ENCODE measurements around the gene ACAN.
A peak's percentile ranks its signal among the peaks of the same experiment; 100 is the strongest.

ACAN gene

GRCh38 chr15:88900982-88901418 is 97.8 kb downstream of the ACAN start:
- DNase-seq (ENCODE audit: low read depth in 4 of 4, low spot score in 1 of 4): no peak

GRCh38 chr15:88901508-88902220 is 98.4 kb downstream of the ACAN start:
- DNase-seq (ENCODE audit: low read depth in 4 of 4, low spot score in 1 of 4): no peak

DNA sequence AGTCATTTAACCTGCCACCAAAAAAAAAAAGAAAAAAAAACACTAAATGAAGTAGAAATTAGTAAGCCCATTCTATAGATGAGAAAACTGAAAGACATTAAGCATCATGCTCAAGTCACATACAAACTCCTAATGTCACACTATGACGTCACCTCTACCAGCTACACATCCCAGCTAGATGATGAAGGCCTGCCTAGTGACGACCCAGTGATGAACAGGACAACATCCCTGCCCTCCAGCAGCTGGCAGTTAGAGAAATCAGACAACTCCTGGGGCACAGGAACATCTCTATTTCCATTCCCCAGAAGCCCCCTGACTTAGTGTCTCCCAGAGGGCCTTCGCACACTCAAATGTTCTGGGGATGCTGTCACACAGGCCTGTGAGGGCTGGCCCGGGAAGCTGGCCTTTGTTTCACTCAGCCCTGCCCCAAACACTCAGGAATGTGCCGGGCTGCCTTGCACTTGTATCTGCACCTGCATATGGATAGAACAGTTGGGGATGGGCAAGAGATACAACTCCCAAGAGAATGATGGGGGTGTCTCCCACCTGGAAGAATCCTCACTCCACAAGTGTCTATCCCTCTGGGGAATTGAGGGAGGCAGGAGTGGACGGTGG is 99.1 kb downstream of the ACAN start:
- DNase-seq (ENCODE audit: low read depth in 4 of 4, low spot score in 1 of 4): no peak

GRCh38 chr15:88902846-88903245 is 99.6 kb downstream of the ACAN start:
- DNase-seq (ENCODE audit: low read depth in 4 of 4, low spot score in 1 of 4): no peak

- no peak for DNase-seq (ENCODE audit: low read depth in 4 of 4, low spot score in 1 of 4)
These were observed 101.0 kb downstream of the ACAN start for GRCh38 chr15:88904257-88904623.

DNA sequence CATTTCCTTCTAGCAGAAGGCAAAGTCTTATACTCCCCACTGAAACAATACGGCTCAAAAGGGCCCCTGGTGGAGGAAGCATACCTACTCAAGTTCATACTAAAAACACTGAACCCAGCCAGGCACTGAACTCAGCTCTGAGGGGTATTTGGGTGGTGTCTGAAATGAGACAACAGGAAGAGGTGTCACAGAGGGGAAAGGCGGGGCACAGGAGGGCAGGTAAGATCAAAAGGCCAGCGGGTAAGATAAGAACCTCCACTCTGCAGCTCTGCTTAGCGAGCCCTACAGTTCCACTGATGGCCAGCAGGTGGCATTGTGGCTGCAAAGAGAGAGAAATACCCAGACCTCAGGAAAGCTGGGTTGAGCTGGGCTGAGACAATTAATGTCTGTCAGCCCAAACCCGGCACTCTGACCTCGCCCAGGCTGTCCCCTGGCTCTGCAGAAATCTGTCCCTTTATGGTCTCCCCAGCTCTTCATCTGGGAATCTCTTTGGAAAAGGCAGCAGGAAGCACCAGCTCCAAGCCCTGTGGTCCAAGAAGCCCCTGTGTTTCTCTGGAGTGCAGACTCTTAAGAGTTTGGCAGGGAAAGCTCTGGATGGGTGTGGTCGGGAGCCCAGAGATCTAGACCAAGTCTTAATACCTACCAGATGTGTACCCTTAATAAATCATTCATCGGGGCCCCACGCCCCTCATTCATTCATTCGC is 101.5 kb downstream of the ACAN start:
- DNase-seq (ENCODE audit: low read depth in 4 of 4, low spot score in 1 of 4): peak; percentile 65 to 87 (median 78)

DNA sequence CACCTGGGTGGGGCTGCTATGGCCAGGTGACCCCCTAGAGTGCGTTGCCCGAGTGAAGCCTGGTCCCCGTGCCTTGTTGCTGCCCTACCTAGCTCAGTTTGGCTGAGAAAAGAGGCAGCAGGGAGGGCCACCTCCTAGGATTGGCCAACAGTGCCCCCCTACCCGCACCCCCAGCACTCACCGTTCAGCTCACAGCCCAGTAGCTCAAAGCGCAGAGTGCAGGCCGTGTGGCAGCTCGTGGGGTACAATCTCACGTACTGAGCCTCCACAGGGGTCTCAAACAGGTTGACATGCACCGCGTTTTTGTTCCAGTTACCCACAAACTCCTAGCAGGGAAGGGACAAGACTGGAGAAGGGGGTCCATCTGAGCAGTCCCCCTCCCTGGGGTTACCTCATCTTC is 102.3 kb downstream of the ACAN start:
- no peak for DNase-seq (ENCODE audit: low read depth in 4 of 4, low spot score in 1 of 4)

GRCh38 chr15:88906130-88906529 is 102.9 kb downstream of the ACAN start:
- DNase-seq (ENCODE audit: low read depth in 4 of 4, low spot score in 1 of 4): no peak

DNA sequence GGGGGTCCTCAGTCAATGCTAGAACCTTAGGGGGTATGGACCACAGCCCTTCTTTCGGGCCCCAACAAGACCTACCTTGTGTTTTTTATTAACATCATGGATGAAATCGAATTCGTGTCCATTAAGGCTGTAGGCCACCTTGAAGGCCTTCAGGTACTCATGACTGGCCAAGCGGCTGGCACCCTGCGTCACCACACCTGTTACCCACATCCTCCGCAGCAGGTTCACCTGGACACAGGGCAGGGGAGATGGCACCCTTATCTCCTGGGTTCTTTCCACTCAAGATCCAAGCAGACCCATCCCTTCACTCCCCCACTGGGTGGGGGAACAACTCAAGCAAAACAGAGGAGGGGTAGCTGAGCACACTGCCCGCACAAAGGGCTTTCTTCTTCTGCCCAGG is 103.3 kb downstream of the ACAN start:
- no peak for DNase-seq (ENCODE audit: low read depth in 4 of 4, low spot score in 1 of 4)

DNA sequence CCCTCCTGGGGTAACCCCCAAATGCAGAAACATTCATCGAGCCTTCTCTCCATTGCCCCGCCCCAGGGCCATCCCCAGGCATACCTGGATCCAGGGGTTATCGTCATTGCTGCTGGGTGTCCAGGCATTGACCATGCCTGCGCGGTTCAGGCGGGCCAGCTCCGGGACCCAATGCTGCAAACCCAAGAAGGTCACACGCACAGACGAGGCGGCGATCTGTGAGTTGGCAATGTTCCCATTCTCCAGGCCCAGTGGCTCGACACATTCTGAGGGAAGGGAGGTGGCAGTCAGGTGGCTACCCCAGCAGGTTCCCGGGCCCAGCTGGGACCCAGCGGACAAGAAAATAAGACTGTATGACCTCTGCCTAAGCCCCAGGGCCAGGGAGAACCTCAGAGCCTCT is 103.9 kb downstream of the ACAN start:
- no peak for DNase-seq (ENCODE audit: low read depth in 4 of 4, low spot score in 1 of 4)

DNA sequence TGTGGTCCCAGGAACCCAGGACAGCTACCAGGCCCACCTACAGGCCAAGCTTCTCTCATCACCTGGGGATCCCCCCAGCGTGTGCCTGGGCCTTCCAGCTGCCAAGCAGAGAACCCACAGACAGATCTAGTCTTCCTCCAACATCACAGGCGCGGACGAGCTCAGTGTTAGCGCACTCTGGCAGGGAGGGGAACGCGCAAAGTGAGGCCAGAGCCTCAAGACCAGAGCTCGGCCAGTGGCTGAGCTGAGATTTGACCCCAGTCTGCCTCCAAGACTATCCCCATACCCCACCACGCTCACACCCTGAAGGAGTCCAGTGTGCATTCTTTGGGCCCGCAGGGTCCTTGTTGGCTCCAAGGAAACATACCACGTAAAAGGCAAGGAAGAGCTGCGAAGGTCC is 104.9 kb downstream of the ACAN start:
- no peak for DNase-seq (ENCODE audit: low read depth in 4 of 4, low spot score in 1 of 4)

GRCh38 chr15:88908697-88909621 is 105.7 kb downstream of the ACAN start:
- DNase-seq (ENCODE audit: low read depth in 4 of 4, low spot score in 1 of 4): no peak

DNA sequence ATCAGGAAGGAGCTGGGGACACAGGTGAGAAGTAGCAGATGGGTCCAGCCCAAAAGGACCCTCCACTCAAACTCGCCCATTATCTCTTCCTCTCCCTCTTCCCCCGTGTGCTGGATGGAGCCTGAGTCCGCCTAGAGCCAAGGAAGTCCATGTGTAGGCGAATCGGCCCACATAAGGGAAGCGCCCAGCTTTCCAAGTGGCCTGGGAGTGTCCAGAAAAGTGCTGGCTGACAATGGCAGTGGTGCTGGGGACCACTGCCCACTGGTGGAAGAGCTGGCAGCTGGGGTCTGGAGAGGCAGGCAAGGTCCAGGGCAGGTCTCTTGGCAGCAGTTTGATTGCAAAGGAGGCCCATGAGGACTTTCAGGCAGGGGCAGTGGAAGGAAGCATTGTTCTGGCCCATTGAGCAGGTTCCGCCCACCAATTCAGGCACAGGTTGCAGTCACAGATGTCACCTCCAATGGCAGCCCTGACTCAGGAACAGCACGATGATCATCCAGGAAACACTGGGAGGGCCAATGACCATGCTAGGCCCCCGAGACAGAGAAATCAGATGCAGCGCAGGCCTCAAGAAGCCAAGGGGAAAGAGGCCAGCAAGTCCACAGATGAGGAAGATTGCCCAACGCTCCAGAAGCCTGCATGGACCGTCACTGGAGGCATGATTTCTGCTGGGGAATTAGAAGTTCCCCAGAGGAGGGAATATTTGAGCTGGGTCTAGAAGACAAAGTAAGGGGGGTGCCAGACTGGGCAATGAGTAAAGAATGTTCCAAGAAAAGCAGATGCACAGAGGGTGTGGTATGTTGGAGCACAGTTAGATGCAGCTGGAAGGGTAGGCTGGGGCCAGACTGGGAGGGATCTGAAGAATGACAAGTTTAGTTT is 107.0 kb downstream of the ACAN start:
- no peak for DNase-seq (ENCODE audit: low read depth in 4 of 4, low spot score in 1 of 4)

DNA sequence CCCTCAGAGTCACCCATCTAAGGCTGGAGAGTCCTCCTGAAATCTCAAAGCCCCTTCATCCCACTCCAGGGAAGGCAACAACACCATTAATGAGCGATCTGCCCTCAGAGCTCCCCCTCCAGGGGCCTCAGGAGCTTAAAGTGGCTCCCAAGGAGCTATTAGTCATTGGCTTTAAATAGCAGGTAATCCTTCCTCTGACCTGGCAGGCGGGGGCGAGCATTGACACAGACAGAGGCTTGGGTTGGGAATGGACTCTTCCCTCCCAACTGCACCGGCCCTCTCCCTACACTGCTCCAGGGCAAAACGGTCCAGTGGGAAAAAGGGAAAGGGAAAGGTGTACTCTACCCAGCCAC is 108.5 kb downstream of the ACAN start:
- no peak for DNase-seq (ENCODE audit: low read depth in 4 of 4, low spot score in 1 of 4)

- no peak for DNase-seq (ENCODE audit: low read depth in 4 of 4, low spot score in 1 of 4)
These were observed 109.3 kb downstream of the ACAN start for GRCh38 chr15:88912500-88912921.

GRCh38 chr15:88913017-88913849 is 110.0 kb downstream of the ACAN start, which contains the start of gene MFGE8:
TSS of gene MFGE8 (minus strand) at chr15:88913379. CDS start at chr15:88913319, 60 bp downstream.
- DNase-seq (ENCODE audit: low read depth in 4 of 4, low spot score in 1 of 4): peak in 1 of 4 experiments; percentile 41

DNA sequence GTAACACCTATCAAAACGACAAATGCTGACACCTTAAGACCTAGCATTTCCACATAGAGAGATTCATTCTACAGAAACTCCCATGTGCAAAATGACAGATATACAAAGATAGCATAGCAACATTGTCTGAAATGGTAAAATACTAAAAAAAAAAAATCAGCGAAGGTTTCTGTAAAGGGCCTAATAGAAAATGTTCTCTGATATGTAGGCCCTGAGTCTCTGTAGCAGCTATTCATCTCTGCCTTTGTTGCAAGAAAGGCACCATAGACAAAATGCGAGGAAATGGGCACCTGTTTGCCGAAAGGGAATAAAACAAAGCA is 110.6 kb downstream of the ACAN start:
- no peak for DNase-seq (ENCODE audit: low read depth in 4 of 4, low spot score in 1 of 4)

- DNase-seq (ENCODE audit: low read depth in 4 of 4, low spot score in 1 of 4): no peak
These were observed 112.1 kb downstream of the ACAN start for GRCh38 chr15:88915354-88915753.

DNA sequence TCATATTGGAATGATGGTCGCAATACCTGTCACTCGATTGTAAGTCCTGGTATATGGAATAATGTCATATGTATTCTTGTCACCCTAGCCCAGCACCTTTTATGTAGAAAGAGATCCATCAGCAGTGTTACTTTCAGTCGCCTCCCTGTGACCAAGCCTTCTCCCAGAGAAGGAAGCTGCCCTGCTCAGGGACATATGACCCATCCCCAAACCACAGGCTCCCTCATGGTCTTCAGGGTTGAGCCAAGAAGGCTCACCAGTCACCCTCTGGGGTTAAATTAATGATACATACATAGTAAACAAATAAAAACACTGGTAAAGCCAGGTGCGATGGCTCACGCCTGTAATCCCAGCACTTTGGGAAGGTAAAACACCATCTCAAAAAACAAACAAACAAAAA is 114.5 kb downstream of the ACAN start:
- no peak for DNase-seq (ENCODE audit: low read depth in 4 of 4, low spot score in 1 of 4)

DNA sequence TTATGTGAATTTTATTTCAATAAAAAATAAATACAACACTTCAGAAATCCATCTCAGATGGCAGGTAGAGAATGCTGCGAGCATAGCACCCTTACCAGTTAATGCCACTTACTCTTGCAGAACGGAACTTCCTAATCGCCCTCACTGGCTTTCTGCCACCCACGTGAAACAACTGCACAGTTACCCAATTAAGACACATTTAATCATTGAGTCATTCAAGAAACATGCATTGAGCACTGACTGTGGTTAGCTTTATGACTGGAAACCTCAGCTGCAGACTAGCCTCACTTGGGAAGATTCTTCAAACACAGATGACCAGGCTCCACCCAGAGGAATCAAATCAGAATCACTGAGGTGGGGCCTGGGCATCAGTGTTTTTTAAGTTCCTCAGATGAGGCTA is 115.5 kb downstream of the ACAN start:
- DNase-seq (ENCODE audit: low read depth in 4 of 4, low spot score in 1 of 4): no peak
